SU-DHL-6 (cell line): ENCODE data around the gene TMEM178B.

Experiments
- CTCF ChIP-seq: fragments of 200-600 bp; sonication (generic); IDR thresholded peaks from one replicate; pipeline ENCODE4 v1.5.1; 2017; ENCODE audit warnings: antibody characterized with exemption, mild to moderate bottlenecking, low read length, moderate library complexity; ENCODE audit not compliant: insufficient read depth, poor library complexity, severe bottlenecking
- EZH2phosphoT487 ChIP-seq: fragments of 200-600 bp; sonication (generic), shearing (Covaris generic); conservative IDR thresholded peaks from 2 replicates; pipeline ENCODE4 v1.6.1; 2018; ENCODE audit warnings: mild to moderate bottlenecking, antibody characterized with exemption, low read length, moderate library complexity, mixed read lengths

GRCh38 chr7:141431140-141431479, 357.2 kb downstream of the TMEM178B start:
- TF ChIP-seq CTCF (no peak), EZH2phosphoT487 (no peak)
